ENCODE results near the gene SULT1A2.
"Not testable (repeated sequence)": the region's sequence is repeated elsewhere in the genome, so short reads cannot be mapped to it uniquely, and the experiment has no call there.

The SULT1A2 gene

GRCh38 chr16:28609631-28610594, 13.1 kb upstream of the SULT1A2 start, which contains the start of gene SULT1A1:
Gene SULT1A1 (minus strand): TSS chr16:28610044. CDS start chr16:28608855, 1,189 bp downstream.
- DNase-seq (ENCODE audit: low spot score) (no peak), FAIRE-seq (no peak)

GRCh38 chr16:28608867-28609596, 12.2 kb upstream of the SULT1A2 start:
- DNase-seq (ENCODE audit: low spot score); FAIRE-seq: not testable (repeated sequence)

- DNase-seq (ENCODE audit: low spot score); FAIRE-seq: not testable (repeated sequence)
Observed at GRCh38 chr16:28608496-28608808, 11.6 kb upstream of the SULT1A2 start.

GRCh38 chr16:28607681-28608495, 11.0 kb upstream of the SULT1A2 start:
- FAIRE-seq; DNase-seq (ENCODE audit: low spot score): not testable (repeated sequence)

GRCh38 chr16:28607116-28607623, 10.3 kb upstream of the SULT1A2 start:
- FAIRE-seq: no peak
- DNase-seq (ENCODE audit: low spot score): no peak

GRCh38 chr16:28606291-28607115, 9.7 kb upstream of the SULT1A2 start:
- DNase-seq (ENCODE audit: low spot score) (no peak), FAIRE-seq (no peak)

- DNase-seq (ENCODE audit: low spot score) (no peak), FAIRE-seq (no peak)
Observed at GRCh38 chr16:28604186-28604565, 7.3 kb upstream of the SULT1A2 start.

GRCh38 chr16:28603381-28604185, 6.7 kb upstream of the SULT1A2 start:
- DNase-seq (ENCODE audit: low spot score) (no peak), FAIRE-seq (no peak)

GRCh38 chr16:28602529-28602928, 5.7 kb upstream of the SULT1A2 start:
- DNase-seq (ENCODE audit: low spot score) (no peak), FAIRE-seq (no peak)

GRCh38 chr16:28602062-28602461, 5.2 kb upstream of the SULT1A2 start:
- not testable (repeated sequence) for FAIRE-seq; DNase-seq (ENCODE audit: low spot score)

- not testable (repeated sequence) for DNase-seq (ENCODE audit: low spot score); FAIRE-seq
Observed at GRCh38 chr16:28601589-28601988, 4.7 kb upstream of the SULT1A2 start.

GRCh38 chr16:28600965-28601364, 4.1 kb upstream of the SULT1A2 start:
- not testable (repeated sequence) for FAIRE-seq; DNase-seq (ENCODE audit: low spot score)

GRCh38 chr16:28599377-28600285, 2.8 kb upstream of the SULT1A2 start:
- FAIRE-seq: not testable (repeated sequence)

GRCh38 chr16:28597692-28598261, 927 bp upstream of the SULT1A2 start:
- no peak for DNase-seq (ENCODE audit: low spot score)
- FAIRE-seq: no peak

More at GRCh38 chr16:28599377-28600285, 2.8 kb upstream of the SULT1A2 start:
- not testable (repeated sequence) for DNase-seq (ENCODE audit: low spot score)

- DNase-seq (ENCODE audit: low spot score): no peak
- no peak for FAIRE-seq
Observed at GRCh38 chr16:28596115-28596630, 677 bp downstream of the SULT1A2 start.

- not testable (repeated sequence) for FAIRE-seq; DNase-seq (ENCODE audit: low spot score)
Observed at GRCh38 chr16:28595451-28595850, 1.4 kb downstream of the SULT1A2 start.

- FAIRE-seq: no peak
- no peak for DNase-seq (ENCODE audit: low spot score)
Observed at GRCh38 chr16:28592979-28593553, 3.8 kb downstream of the SULT1A2 start.

Data from RCC 7860 (cell line).